IPS-NIHi7 (cell line): Measurements from ENCODE around the gene KDM6A.
A peak's percentile ranks its signal among the peaks of the same experiment; 100 is the strongest.
"Not testable (repeated sequence)": the region's sequence is repeated elsewhere in the genome, so short reads cannot be mapped to it uniquely, and the experiment has no call there.

Experiments used
- DNase-seq: peaks from one replicate; pipeline ENCODE4 v3.0.0; 2012; ENCODE audit warnings: mixed read lengths; ENCODE audit errors: extremely low spot score

The KDM6A gene

DNA sequence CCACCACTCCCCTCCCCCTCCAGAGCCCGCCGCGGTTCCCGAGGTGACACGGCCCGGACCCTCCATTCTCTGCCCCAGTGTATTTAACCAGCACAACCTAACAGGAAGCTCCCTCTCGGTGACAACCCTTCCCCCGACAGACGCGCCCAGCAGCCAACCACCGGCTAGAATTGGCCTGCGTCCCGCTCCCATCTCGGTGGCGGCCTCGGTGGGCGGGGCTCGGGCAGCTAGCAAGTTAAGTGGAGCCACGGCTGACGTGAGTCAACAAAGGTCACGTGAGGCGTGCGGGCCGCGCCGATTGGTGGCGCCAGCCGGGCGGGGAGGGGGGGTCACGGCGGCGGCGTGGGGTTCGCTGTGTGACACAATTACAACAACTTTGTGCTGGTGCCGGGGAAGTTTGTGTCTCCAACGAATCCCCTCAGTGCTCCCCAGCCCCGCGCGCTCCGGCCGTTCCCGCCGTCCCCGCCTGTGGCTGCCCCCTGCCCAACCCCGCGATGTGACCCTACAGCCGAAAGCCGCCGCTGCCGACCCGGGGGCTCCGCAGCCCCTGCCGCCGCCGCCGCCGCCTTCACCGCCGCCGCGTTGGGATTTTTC is at the start of gene KDM6A:
Gene KDM6A, plus strand, starts transcription at position 368 of the 594 bp plus-strand sequence. CDS start 364 bp downstream, outside the sequence.
- peak; percentile 88 for DNase-seq

GRCh38 chrX:44823193-44823592 is 49.8 kb upstream of the KDM6A start:
- not testable (repeated sequence) for DNase-seq

- DNase-seq = no peak
Observed at GRCh38 chrX:44828008-44828605, 44.9 kb upstream of the KDM6A start.

- DNase-seq = no peak
Observed at GRCh38 chrX:44829832-44830231, 43.2 kb upstream of the KDM6A start.

GRCh38 chrX:44842550-44843317 is 30.3 kb upstream of the KDM6A start:
- DNase-seq = no peak

GRCh38 chrX:44843318-44843702 is 29.7 kb upstream of the KDM6A start:
- DNase-seq = no peak

DNA sequence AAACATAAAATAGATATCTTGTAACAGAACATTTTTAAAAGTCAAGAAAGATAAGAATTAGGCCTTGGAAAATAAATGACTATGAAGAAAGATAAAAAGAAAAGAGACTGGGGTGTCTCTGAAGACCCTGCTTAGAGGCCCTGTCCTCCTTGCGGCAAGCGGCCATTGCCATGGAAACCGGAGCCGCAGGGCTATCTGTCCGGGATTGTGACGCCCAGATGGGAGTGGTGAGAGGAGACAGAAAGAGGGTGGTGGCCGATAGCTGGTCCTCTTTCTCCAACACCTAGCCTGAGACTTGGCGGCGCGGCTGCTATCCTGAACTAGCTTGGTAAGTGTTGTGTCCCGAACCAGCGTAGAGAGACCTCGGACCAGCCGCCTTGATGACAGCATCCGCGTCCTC is 29.2 kb upstream of the KDM6A start, which contains the start of gene DUSP21:
Gene DUSP21, plus strand, starts transcription at position 269 of the 400 bp plus-strand sequence. Its CDS starts 112 bp downstream, at position 381.
- no peak for DNase-seq

DNA sequence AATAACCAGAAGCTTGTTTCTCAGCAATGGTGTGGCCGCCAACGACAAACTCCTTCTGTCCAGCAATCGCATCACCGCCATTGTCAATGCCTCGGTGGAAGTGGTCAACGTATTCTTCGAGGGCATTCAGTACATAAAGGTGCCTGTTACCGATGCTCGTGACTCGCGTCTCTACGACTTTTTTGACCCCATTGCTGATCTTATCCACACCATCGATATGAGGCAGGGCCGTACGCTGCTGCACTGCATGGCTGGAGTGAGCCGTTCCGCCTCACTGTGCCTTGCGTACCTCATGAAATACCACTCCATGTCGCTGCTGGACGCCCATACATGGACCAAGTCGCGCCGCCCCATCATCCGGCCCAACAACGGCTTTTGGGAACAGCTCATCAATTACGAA is 28.8 kb upstream of the KDM6A start:
- DNase-seq = no peak

GRCh38 chrX:44850891-44851290 is 22.1 kb upstream of the KDM6A start:
- not testable (repeated sequence) for DNase-seq

GRCh38 chrX:44871114-44871645 is 1.8 kb upstream of the KDM6A start:
- no peak for DNase-seq

DNA sequence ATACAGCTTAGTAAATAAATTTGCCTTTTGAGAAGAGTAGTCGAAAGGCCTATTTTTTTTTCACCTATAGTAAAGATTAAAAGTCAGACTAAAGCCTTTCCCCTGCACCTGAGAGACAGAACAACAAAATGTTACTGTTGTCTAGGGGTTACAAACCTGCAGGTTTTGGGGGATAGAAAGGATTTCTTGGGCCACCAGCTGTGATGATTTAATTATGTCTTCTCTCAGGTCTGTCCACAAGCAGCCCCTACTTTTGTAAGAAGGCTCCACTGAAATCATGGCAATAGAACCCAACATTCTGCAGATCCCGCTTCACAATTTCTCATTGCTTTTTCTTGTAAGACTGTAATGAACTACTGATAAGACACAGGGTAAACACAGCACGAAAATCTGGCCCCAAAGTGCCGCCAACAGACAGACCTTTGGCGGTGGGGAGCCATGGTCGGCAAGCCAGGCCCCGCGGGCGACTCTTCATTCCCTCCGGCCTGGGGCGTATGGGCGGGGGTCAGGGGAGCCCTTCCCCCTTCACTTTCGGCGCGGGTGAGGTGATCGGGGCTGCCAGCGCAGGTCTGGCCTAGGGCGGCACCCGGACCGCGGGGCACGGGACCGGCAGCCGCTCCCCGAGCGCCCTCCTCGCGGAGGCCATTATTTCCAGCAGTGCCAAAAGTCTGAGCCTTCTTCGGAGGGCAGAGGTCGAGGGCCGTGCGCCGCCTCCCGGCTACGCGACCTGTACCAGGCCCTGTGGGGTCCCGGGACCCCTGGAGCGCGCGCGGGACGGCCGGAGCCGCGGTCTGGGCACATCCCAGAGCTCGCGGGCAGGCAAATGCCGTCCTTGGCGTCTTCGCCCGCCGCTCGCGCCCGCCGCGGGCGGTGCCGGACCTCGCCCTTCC is 812 bp upstream of the KDM6A start:
- DNase-seq = peak; percentile 45

- no peak for DNase-seq
Observed at GRCh38 chrX:44873415-44874276, 658 bp downstream of the KDM6A start.

DNA sequence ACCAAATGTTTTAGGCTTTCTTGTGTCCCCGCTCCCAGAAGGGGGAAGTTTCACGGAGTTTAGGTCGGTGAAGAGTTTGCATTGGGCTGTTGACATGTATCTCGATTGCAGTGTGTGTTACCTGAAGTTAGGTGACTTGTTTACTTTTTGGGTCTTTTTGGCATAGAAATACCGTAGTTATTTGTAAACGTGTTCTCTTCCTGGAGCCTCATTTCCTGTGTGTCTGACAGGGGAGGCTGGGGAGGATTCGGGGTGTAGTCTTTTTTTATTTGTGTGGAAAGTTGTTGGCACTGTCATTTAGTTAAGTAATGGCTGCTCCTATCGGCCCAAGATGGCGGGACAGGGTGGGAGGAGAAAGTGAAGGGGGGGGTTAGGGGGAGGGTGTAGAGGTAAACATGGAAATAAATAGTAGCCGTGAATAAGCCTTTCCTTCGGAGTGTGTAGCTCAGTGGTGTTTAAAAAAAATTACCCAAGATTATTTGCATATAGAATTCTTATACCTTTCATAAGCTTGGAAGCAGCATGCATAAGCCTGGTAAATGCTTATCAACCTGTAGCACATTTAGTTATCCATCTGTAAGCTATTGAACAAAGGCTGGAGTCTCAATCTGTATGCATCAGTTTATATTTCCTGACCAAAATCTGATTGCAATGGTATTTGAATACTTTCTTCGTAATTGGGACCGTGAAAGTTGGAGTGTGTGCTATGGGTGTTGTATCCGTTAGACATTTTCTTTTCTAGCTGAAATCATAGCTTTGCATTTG is 1.6 kb downstream of the KDM6A start:
- DNase-seq = peak; percentile 22

GRCh38 chrX:44875185-44875489 is 2.1 kb downstream of the KDM6A start:
- no peak for DNase-seq

- no peak for DNase-seq
Observed at GRCh38 chrX:44876086-44876485, 3.1 kb downstream of the KDM6A start.

- DNase-seq = no peak
Observed at GRCh38 chrX:44876767-44877166, 3.8 kb downstream of the KDM6A start.

GRCh38 chrX:44878780-44879179 is 5.8 kb downstream of the KDM6A start:
- DNase-seq = no peak

GRCh38 chrX:44881549-44881948 is 8.6 kb downstream of the KDM6A start:
- no peak for DNase-seq

GRCh38 chrX:44882635-44883034 is 9.6 kb downstream of the KDM6A start:
- DNase-seq = no peak

DNA sequence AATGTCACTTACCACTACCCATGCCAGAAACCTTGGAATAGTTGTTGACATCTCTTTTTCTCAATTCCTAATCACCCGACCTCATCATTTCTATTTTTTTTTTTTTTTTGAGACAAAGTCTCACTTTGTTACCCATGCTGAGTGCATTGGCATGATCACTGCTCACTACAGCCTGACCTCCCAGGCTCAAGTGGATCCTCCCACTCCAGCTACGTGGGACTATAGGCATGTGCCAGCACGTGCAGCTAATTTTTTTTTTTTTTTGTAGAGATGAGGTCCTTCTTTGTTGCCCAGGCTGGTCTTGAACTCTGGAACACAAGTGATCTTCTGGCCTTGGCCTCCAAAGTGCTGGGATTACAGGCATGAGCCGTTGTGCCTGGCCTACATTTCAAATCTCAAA is 12.0 kb downstream of the KDM6A start:
- no peak for DNase-seq
